H1 (cell line): ENCODE results near the gene ITSN1. TPM values are rescaled to one million over a fixed set of nuclear protein-coding genes. Genes with fewer than 3 reads are reported as not detected.

Source experiments
- CTCF ChIA-PET: fragments of 300-600 bp; sonication (Branson Sonifier 250); formaldehyde crosslinking; loops from one replicate; lab custom pipeline; 2021; ENCODE audit not compliant: partially characterized antibody; lab: Charles Lee
- POLR2A ChIA-PET: fragments of 300-600 bp; sonication (Branson Sonifier 250); formaldehyde crosslinking; loops from one replicate; lab custom pipeline; 2021; ENCODE audit warnings: inconsistent platforms; ENCODE audit not compliant: partially characterized antibody; lab: Charles Lee
- DNase-seq, 2 experiments: peaks; one replicate each; pipeline versions ENCODE4 v3.0.0 to v3.0.0-alpha.2; 2010 to 2022; ENCODE audit warnings: low spot score in 2 of 2, low read depth in 1 of 2, mixed read lengths in 1 of 2
- FAIRE-seq: peaks from 2 replicates; lab custom pipeline; 2011; peaks lifted over from hg19 to GRCh38; lab: Jason Lieb, UNC
- H2AFZ ChIP-seq: 2 replicates; pipeline ENCODE4 v1.8.1; 2012; ENCODE audit warnings: low read length, inconsistent platforms
- H2AK5ac ChIP-seq: 2 replicates; pipeline ENCODE4 v1.6.1; 2013; ENCODE audit warnings: low read depth, low read length
- H2BK120ac ChIP-seq: replicated peaks from 2 replicates; pipeline ENCODE3; 2013; ENCODE audit warnings: low read depth, low read length, inconsistent platforms
- H2BK12ac ChIP-seq: 2 replicates; pipeline ENCODE4 v1.6.1; 2013; ENCODE audit warnings: low read depth, low read length
- H2BK15ac ChIP-seq: 2 replicates; pipeline ENCODE4 v1.6.1; 2013; ENCODE audit warnings: low read length
- H2BK20ac ChIP-seq: 2 replicates; pipeline ENCODE4 v1.6.1; 2013; ENCODE audit warnings: low read length
- H2BK5ac ChIP-seq: 2 replicates; pipeline ENCODE4 v1.6.1; 2013; ENCODE audit warnings: low read depth, low read length
- H3K14ac ChIP-seq: 2 replicates; pipeline ENCODE4 v1.6.1; 2013; ENCODE audit warnings: inconsistent platforms; ENCODE audit not compliant: insufficient read length
- H3K18ac ChIP-seq: 2 replicates; pipeline ENCODE4 v1.6.1; 2013; ENCODE audit warnings: low read length; ENCODE audit errors: extremely low read depth
- H3K23ac ChIP-seq: 2 replicates; pipeline ENCODE4 v1.6.1; 2013; ENCODE audit warnings: inconsistent platforms; ENCODE audit not compliant: insufficient read length
- H3K23me2 ChIP-seq: 2 replicates; pipeline ENCODE4 v1.6.1; 2013; ENCODE audit warnings: low read depth, low read length
- H3K27ac ChIP-seq: 2 replicates; pipeline ENCODE4 v1.6.1; 2011; ENCODE audit warnings: low read depth, low read length, inconsistent platforms
- H3K27me3 ChIP-seq, 4 experiments: replicated peaks in 1 of 4; 1 replicate in 1 of 4; 2 replicates in 3 of 4; pipeline versions ENCODE4 v1.6.1 to v1.8.1; 2011 to 2013; ENCODE audit warnings: low read length in 3 of 4, mild to moderate bottlenecking in 3 of 4, inconsistent platforms in 2 of 4, mixed read lengths in 2 of 4, moderate library complexity in 1 of 4; ENCODE audit not compliant: control insufficient read depth in 3 of 4, insufficient read depth in 3 of 4; ENCODE audit errors: extremely low read depth in 1 of 4
- H3K36me3 ChIP-seq, 4 experiments: 2 replicates each; pipeline versions ENCODE4 v1.6.1 to v1.8.1; 2011 to 2013; ENCODE audit warnings: mild to moderate bottlenecking in 4 of 4, low read length in 3 of 4, moderate library complexity in 2 of 4, control low read depth in 1 of 4, inconsistent platforms in 1 of 4; ENCODE audit not compliant: insufficient read depth in 4 of 4, control insufficient read depth in 2 of 4
- H3K4ac ChIP-seq: replicated peaks from 2 replicates; pipeline ENCODE3; 2013; ENCODE audit warnings: low read length, low read depth, mixed read lengths, inconsistent platforms; ENCODE audit not compliant: insufficient read length
- H3K4me1 ChIP-seq, 4 experiments: replicated peaks in 1 of 4; 1 replicate in 1 of 4; 2 replicates in 3 of 4; pipeline versions ENCODE4 v1.6.1 to v1.8.1; 2011 to 2013; ENCODE audit warnings: low read length in 3 of 4, inconsistent platforms in 2 of 4, mixed read lengths in 1 of 4; ENCODE audit not compliant: insufficient read depth in 4 of 4, control insufficient read depth in 3 of 4
- H3K4me2 ChIP-seq, 2 experiments: 2 replicates each; pipeline versions ENCODE4 v1.6.1 to v1.8.1; 2011 to 2013; ENCODE audit warnings: low read depth in 2 of 2, low read length in 2 of 2, control low read depth in 1 of 2, inconsistent platforms in 1 of 2, mild to moderate bottlenecking in 1 of 2; ENCODE audit not compliant: insufficient read depth in 1 of 2
- H3K4me3 ChIP-seq, 4 experiments: fragments of 200-600, 300-600 bp in 1 of 4; sonication (generic), shearing (Covaris generic), sonication (Bioruptor Twin) in 1 of 4; 2 replicates each; pipeline versions ENCODE4 v1.5.1 to v1.8.1; 2011 to 2016; ENCODE audit warnings: low read length in 4 of 4, low read depth in 3 of 4, control low read depth in 2 of 4, inconsistent platforms in 2 of 4, mild to moderate bottlenecking in 2 of 4, mixed read lengths in 1 of 4, moderate library complexity in 1 of 4; ENCODE audit not compliant: insufficient read depth in 2 of 4; ENCODE audit errors: extremely low read depth in 1 of 4
- H3K56ac ChIP-seq: replicated peaks from 2 replicates; pipeline ENCODE3; 2013; ENCODE audit warnings: low read depth, mild to moderate bottlenecking, mixed read lengths, low read length, inconsistent platforms; ENCODE audit not compliant: insufficient read length
- H3K79me1 ChIP-seq: 2 replicates; pipeline ENCODE4 v1.6.1; 2013; ENCODE audit warnings: low read depth, low read length, control low read depth
- H3K79me2 ChIP-seq, 2 experiments: 2 replicates each; pipeline versions ENCODE4 v1.6.1 to v1.8.1; 2012 to 2013; ENCODE audit warnings: low read length in 2 of 2, mild to moderate bottlenecking in 2 of 2, inconsistent platforms in 1 of 2; ENCODE audit not compliant: insufficient read depth in 2 of 2, control insufficient read depth in 1 of 2
- H3K9ac ChIP-seq, 4 experiments: replicated peaks in 1 of 4; 1 replicate in 1 of 4; 2 replicates in 3 of 4; pipeline versions ENCODE4 v1.6.1 to v1.8.1; 2011 to 2013; ENCODE audit warnings: low read depth in 3 of 4, low read length in 3 of 4, control low read depth in 2 of 4, mild to moderate bottlenecking in 2 of 4, moderate library complexity in 2 of 4, inconsistent platforms in 1 of 4; ENCODE audit errors: extremely low read depth in 1 of 4
- H3K9me3 ChIP-seq, 2 experiments: 2 replicates each; pipeline versions ENCODE4 v1.6.1 to v1.8.1; 2012 to 2013; ENCODE audit warnings: mild to moderate bottlenecking in 2 of 2, moderate library complexity in 2 of 2, control low read depth in 1 of 2, inconsistent platforms in 1 of 2, low read depth in 1 of 2, low read length in 1 of 2, mixed read lengths in 1 of 2; ENCODE audit not compliant: insufficient read depth in 2 of 2
- H4K20me1 ChIP-seq, 2 experiments: replicated peaks in 1 of 2; 2 replicates each; pipeline versions ENCODE3 to v1.8.1; 2011 to 2013; ENCODE audit warnings: inconsistent platforms in 2 of 2, low read length in 2 of 2, mild to moderate bottlenecking in 1 of 2; ENCODE audit not compliant: insufficient read depth in 2 of 2, control insufficient read depth in 1 of 2
- H4K5ac ChIP-seq: 2 replicates; pipeline ENCODE4 v1.6.1; 2013; ENCODE audit warnings: low read length, low read depth, mixed read lengths, inconsistent platforms; ENCODE audit not compliant: insufficient read length
- H4K8ac ChIP-seq: 2 replicates; pipeline ENCODE4 v1.8.0; 2013; ENCODE audit warnings: mild to moderate bottlenecking, moderate library complexity, low read length, inconsistent platforms; ENCODE audit not compliant: insufficient read depth; ENCODE audit errors: extremely low read depth
- H4K91ac ChIP-seq: replicated peaks from 2 replicates; pipeline ENCODE3; 2013; ENCODE audit warnings: low read length, mixed read lengths, inconsistent platforms; ENCODE audit not compliant: insufficient read length
- CHD2 ChIP-seq: IDR thresholded peaks from 2 replicates; pipeline ENCODE4 v1.6.1; 2012; ENCODE audit warnings: low read length, improper control_type of control experiment
- CREB1 ChIP-seq: IDR thresholded peaks from 2 replicates; pipeline ENCODE4 v1.6.1; 2012; ENCODE audit warnings: inconsistent platforms
- CTCF ChIP-seq, 3 experiments: IDR thresholded peaks; 1 replicate in 2 of 3; 2 replicates in 1 of 3; pipeline versions ENCODE4 v1.5.1 to v1.6.1; 2011; ENCODE audit warnings: low read length in 3 of 3, mild to moderate bottlenecking in 3 of 3, inconsistent platforms in 2 of 3, low read depth in 1 of 3, moderate library complexity in 1 of 3; ENCODE audit not compliant: insufficient read depth in 1 of 3; ENCODE audit errors: control extremely low read depth in 1 of 3
- POLR2AphosphoS5 ChIP-seq: IDR thresholded peaks from 2 replicates; pipeline ENCODE4 v1.6.1; 2011; ENCODE audit warnings: low read depth, low read length
- SRF ChIP-seq: IDR thresholded peaks from 2 replicates; pipeline ENCODE4 v1.6.1; 2011; ENCODE audit warnings: mild to moderate bottlenecking, low read depth, low read length, moderate library complexity
- WGBS, 2 experiments: shearing (Covaris generic) in 1 of 2; methylation state at CpG; one replicate each; pipeline versions ENCODE4 v1.1.6 to v1.1.7; 2013 to 2015; ENCODE audit warnings: low lambda C conversion rate in 2 of 2, mixed read lengths in 2 of 2, inconsistent platforms in 1 of 2, low coverage in 1 of 2, missing lambda C conversion rate in 1 of 2; ENCODE audit not compliant: insufficient replicate concordance in 2 of 2, insufficient coverage in 1 of 2, insufficient read length in 1 of 2; ENCODE audit errors: extremely low coverage in 1 of 2, missing lambda C conversion rate in 1 of 2; 5-methylcytosine and 5-hydroxymethylcytosine counted together
- polyA plus RNA-seq, 7 experiments: library from polyadenylated mRNA; depleted of rRNA in 3 of 7; stranded (reverse) in 5 of 7; unstranded in 2 of 7; fragments of >200 nt in 5 of 7; fragments of 200-250 nt in 2 of 7; gene quantifications; 1 replicate in 5 of 7; 2 replicates in 1 of 7; 4 replicates in 1 of 7; pipeline versions ENCODE4 v1.2.1 to v1.2.3, GENCODE V29; 2011 to 2013; ENCODE audit warnings: missing spikeins in 2 of 7, mixed read lengths in 2 of 7
- total RNA-seq: library from RNA; stranded (reverse); fragmentation: NEBNext Ultra II Directional; extraction: Animal tissue kit (Norgen Biotek cat#: 25700); gene quantifications from 2 replicates; pipeline ENCODE4 v1.2.1, GENCODE V29; 2021

Gene ITSN1
- total and polyA plus RNA-seq, 2 of the 8 experiments (the other 6 are each of a cell fraction or from before 2014, with no cell fraction given) = 60.8 to 78.1 TPM

- H2AFZ ChIP-seq = no peak overlapping the region
- no peak overlapping the region for H2BK20ac ChIP-seq
- no peak overlapping the region for H3K18ac ChIP-seq
- H3K79me1 ChIP-seq = no peaks in the 10 kb centered on the region
- FAIRE-seq (no peak), DNase-seq (no peak)
- POLR2A ChIA-PET = no interaction called here
- no peak overlapping the region for H2BK12ac ChIP-seq
- H3K4me3 ChIP-seq = no peak overlapping the region
- no peak overlapping the region for H2BK5ac ChIP-seq
- no peak overlapping the region for H2BK15ac ChIP-seq
- no peaks in the 10 kb centered on the region for H3K23me2 ChIP-seq
- H3K9me3 ChIP-seq = no peaks in the 10 kb centered on the region
- H4K91ac ChIP-seq = no peak overlapping the region
- no peaks in the 10 kb centered on the region for H3K27me3 ChIP-seq
- no peak overlapping the region for H3K4me2 ChIP-seq
- H3K36me3 ChIP-seq = peaks cover 0 to 5% (median 0%) of the 10 kb centered on the region in 4 experiments; a peak in 2 of 8 replicates
- no peak overlapping the region for H2BK120ac ChIP-seq
- peaks cover 0 to 4% (median 0%) of the 10 kb centered on the region in 4 experiments; a peak in 2 of 7 replicates for H3K4me1 ChIP-seq
- H2AK5ac ChIP-seq = no peak overlapping the region
- H3K79me2 ChIP-seq = no peaks in the 10 kb centered on the region
- 90% methylated on average over 3 of the region's 3 CpGs; no CpG with 5 or more reads in 1 of the 2 experiments for WGBS, 2 experiments
- no peak overlapping the region for H3K4ac ChIP-seq
- no peak overlapping the region for H4K5ac ChIP-seq
- H4K20me1 ChIP-seq = no peaks in the 10 kb centered on the region
- no peak overlapping the region for H3K14ac ChIP-seq
- CTCF ChIA-PET = no interaction called here
- H3K23ac ChIP-seq = no peak overlapping the region
- H3K27ac ChIP-seq = no peak overlapping the region
- no peak overlapping the region for H3K9ac ChIP-seq
- H3K56ac ChIP-seq = no peak overlapping the region
- no peak overlapping the region for H4K8ac ChIP-seq
- no peak for TF ChIP-seq CHD2
- no peak for TF ChIP-seq SRF
- TF ChIP-seq CREB1 = no peak
- no peak for TF ChIP-seq CTCF (IDR thresholded peaks at IDR 0.05; ENCODE audit: control extremely low read depth in 1 of 3, insufficient read depth in 1 of 3, low read depth in 1 of 3, low read length in 3 of 3)
- no peak for TF ChIP-seq POLR2AphosphoS5
Observed at GRCh38 chr21:33732038-33732437, 89.7 kb downstream of the ITSN1 start.
